Measurements from ENCODE around the gene MGME1.
"Not testable (repeated sequence)": the region's sequence is repeated elsewhere in the genome, so short reads cannot be mapped to it uniquely, and the experiment has no call there.

Gene MGME1

DNA sequence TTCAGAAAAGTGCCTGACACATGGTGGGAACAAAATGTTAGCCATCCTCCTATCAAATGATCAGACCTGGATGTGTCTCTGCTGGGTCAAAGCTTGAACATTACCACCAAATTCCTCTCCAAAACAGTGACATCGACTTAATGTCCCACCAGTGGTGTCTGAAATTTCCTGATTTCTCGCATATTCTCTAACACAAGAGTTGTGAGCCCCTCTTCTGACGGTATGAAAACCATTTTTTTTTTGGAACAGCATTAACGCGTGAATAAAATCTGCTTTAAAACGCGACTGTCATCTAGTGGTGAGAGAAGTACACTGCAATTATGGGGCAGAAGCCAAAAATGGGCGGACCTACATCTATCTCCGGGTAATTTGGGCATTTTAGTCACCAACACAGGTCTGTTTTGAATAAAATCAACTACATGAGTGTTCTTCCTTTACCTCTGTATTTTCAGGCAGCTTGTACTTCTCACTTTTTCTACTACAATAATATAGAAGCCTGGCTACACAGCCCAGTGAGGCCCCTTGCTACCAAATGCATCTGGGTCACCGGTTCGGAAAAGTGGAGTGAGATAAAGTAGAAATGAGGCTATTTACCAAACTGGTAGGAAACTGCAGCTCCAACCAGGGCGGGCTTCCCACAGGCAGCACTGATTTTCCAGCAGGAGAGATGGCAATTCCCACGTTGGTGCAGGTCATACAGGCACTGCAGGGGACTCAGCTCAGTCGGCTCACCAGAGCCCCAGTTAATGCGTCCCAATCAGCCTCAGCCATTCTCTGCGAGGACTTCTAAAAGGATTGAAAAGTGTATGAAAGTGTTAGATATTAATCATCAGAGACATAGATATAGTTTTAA lies 27.4 kb downstream of the MGME1 start:
- DNase-seq = no peak

DNA sequence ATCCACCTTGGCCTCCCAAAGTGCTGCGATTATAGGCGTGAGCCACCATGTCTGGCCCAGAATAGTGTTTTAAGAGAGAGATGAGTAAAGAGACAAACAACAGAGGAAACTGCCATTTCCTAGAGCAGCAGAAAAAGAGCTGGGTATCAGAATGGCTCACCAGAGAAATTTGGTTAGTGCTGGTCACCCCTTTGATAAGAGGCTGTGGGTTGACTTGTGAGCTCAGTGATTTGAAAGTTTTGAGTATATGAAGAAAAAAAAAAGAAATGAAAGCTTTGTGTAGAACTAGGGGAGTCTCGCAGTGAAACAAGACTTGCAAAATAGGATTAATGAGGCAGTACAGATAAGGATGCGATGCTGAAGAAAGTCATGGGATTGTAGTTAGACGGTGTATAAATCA lies 29.6 kb downstream of the MGME1 start:
- no peak for DNase-seq

DNA sequence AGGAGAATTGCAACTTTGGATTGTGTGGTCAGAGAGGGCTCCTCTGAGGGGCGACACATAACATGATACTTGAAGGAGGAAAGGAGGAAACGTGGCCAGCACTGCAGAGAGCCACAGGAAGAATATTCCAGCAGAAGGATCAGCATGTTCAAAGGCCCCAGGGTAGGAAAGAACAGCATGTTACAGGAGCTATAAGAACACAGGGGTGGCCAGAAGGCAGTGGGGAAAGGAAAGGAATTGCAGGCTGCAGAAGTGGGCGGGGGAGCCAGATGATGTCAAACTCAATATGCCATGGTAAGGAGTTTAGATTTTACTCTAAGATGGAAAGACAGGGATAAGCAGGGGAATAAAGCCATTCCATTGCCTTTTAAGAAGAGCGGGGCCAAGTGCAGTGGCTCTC lies 30.7 kb downstream of the MGME1 start:
- DNase-seq = no peak

DNA sequence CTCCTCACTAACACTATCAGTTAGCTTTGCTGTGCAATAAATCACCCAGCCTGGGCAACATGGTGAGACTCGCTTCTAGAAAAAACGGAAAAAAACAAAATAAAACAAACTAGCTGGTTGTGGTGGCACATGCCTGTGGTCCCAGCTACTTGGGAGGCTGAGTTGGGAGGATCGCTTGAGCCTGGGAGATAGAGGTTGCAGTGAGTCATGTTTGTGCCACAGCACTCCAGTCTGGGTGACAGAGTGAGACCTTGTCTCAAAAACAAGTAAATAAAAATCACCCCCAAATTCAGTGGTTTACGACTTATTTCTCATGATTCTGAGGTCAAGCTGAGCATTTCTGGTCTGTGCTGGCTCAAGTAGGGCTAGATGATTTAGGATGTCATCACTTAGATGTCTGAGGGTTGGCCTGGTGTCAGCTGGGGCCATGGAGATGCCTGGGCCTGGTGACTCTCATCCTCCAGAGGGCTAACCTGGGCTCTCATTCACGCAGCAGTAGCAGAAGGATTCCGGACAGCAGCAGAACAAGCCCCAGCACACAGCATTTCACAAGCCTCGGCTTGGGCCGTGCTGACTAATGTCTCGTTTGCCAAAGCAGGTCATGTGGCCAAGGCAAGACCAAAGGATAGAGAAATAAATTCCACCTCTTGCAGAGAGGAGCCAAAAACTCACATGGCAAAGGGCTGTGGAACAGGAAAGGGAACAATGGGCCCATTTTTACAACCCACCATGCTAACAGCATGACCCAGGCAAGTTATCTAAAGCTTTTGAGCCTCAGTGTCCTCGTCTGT lies 32.5 kb downstream of the MGME1 start:
- peak; percentile 38 for DNase-seq

DNA sequence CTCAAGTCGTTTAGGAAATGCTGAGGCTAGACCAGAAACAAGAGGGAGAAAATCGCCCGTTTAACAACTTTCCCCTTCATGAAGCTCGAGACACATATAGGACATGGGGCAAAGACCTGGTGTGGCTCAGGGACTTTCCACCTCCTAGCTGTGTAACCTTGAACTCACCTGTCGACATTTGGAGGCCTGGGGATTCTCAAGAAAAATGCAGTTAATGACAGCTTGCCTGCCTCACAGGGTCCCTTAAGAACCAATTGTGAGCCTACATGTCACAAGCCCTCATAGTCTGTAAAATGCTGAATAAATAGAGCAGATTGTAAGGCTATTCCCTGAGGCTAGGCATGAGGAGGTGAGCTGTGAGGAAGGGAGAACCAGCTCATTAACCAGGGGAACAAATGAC lies 35.1 kb downstream of the MGME1 start:
- no peak for DNase-seq

DNA sequence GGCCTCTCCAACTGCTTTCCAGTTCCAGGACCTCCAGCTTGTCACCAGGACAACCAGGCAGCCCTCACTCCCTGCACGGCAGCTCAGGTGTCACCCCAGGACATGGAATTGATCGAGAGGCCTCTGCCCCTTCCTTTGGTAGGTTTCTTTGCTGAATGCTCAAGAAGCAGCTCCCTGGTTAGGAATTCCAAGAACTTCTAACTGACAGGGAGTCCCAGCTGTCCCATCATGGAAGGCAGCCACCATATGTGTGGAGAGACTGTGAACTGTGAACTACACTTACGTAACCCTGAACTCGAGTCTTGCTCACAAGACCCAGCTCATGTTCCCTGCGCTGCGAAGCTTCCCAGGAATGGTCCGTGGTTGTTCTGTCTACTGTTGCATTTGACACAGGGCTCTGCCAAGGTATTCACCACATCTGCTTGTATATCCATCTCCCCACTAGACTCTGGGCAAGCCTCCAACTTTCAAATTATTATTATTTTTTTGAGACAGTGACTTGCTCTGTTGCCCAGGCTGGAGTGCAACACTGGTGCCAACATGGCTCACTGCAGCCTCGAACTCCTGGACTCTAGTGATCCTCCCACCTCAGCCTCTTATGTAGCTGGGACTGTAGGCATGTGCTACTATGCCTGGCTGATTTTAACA lies 35.7 kb downstream of the MGME1 start:
- no peak for DNase-seq

DNA sequence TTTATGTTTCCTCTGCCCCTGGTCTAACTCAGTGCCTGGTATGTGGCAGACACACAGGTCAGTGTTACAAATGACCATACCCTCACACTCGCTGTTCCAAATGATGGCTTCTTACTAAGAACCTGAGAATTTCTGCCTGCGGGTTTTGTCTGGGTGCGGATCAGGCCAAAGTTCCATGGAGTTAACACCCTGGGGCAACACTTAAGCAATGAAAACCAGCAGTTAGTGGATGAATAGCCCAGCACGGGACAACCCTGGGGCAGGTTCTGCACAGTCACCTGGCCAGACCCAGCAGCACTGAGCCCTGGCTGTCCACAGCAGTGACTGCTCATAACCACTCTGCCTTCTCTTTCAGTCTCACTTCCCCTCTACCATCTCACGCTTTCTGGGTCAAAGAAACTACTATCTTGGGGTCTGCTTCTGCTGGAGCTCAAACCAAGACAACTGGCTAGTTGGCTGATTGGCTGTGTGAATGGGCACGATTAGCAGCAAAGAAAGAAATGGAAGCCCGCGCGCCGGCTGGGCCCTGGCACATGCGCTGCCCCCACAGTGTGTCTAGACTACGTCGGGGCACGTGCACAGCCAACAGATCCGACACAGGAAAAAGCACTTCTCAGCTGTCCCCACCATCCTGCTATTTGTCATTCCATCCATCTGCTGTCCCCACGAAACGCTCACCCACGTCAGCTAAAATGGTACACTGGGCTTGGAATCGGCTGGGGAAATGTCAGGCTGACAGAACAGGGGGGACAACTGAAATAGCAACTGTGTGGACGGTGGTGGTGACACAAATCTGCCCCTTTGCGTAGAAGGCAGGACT lies 36.6 kb downstream of the MGME1 start:
- DNase-seq = no peak

DNA sequence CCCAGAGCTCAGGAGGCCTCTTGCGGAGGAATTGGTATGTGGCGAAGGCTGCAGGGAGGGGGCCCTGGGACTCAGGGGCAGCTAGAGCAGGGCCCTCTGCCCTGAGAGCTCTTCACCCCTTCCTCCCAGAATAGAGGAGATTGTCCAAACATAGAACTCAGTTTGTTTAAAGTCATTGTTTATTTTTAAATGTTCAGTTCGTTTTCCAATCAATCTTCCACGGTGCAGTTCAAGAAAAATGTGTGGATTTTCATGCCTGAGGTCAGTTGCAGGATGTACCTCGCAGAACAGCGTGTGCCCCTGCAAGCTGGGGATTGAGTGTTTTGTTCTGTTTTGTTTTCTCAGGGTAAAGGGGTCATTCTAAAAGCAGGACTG lies 37.2 kb downstream of the MGME1 start:
- no peak for DNase-seq

DNA sequence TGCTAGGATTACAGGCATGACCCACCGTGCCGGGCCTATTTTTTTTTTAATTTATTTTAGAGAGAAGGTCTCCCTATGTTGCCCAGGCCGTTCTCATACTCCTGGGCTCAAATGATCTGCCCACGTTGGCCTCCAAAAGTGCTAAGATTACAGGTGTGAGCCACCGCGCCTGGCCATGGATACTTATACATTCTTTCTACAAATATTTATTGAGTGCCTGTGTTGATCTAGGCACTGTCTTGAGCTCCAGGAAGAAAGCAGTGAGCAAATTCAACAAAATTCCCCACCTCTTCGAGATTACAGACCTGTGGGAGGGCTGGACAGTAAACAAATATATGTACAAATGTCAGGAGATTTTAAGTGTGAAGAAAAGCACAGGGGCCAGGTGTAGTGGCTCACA lies 37.9 kb downstream of the MGME1 start:
- DNase-seq = no peak

DNA sequence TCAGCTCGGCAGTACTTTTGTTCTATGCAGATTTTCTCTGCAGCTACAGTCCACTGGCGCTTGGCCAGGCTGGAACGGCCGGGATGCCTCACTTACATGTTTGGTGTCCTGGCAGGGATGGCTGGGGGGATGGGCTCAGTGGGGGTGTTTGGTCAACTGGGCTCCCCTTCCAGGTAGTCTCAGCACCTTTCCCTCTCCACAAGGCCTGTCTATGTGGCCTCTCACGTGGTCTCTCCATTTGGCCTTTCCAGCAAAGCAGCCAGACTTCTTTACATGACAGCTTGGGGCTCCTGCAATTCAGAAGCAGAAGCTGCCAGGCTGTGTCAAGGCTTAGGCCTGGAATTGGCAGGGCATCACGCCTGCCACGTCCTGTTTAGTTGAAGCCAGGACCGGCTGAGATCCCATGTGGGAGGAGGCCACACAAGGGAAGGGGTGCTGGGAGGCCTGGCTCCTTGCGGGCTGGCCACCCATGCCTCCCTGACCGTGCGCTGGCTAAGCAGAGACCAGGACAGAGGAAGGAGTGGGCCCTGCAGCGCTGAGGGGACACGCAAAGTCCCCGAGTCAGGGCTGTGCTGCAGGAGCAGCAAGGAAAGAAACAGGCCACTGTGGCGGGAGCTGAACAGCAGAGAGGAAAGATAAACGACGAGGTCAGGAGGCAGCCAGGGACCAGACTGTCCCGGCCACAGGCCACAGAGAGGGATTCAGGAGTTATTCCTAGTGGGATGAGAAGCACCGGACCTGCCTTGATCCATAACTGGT lies 38.9 kb downstream of the MGME1 start:
- DNase-seq = no peak

DNA sequence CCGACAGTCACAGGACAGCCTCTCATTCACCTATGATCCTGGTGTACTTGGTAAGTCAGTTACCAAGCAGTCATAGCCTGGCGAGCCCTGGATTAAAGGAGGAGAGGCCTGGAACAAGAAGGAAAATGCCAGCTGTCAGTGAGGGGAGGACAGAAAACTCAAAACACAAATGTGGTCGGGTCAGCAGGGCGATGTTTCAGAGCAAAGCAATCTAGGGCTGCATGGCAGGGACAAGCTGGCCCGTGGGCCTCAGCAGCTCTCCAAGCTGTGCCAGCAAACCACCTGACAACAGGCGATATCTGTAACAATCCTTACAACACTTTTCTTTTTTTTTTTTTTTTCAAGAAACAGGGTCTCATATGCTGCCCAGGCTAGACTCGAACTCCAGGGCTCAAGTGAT lies 40.3 kb downstream of the MGME1 start:
- no peak for DNase-seq

DNA sequence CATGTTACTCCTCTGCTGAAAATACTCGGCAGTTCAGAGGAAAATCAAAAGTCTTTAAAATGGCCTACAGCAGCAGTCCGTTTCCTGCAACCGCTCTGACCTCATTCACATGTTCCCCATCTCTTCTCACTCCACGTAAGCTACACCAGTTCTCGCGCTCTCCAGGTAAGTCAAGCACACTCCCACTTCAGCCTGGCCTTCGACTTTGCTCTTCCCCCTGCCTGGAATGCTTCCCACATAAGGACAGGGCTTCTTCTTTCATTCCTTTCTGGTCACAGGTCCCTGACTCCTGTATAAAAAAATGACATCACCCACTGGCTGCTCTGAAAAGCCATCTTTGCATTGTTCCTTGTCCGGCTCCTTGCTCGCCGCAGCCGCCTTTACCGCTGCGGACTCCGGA lies 42.7 kb downstream of the MGME1 start:
- no peak for DNase-seq

DNA sequence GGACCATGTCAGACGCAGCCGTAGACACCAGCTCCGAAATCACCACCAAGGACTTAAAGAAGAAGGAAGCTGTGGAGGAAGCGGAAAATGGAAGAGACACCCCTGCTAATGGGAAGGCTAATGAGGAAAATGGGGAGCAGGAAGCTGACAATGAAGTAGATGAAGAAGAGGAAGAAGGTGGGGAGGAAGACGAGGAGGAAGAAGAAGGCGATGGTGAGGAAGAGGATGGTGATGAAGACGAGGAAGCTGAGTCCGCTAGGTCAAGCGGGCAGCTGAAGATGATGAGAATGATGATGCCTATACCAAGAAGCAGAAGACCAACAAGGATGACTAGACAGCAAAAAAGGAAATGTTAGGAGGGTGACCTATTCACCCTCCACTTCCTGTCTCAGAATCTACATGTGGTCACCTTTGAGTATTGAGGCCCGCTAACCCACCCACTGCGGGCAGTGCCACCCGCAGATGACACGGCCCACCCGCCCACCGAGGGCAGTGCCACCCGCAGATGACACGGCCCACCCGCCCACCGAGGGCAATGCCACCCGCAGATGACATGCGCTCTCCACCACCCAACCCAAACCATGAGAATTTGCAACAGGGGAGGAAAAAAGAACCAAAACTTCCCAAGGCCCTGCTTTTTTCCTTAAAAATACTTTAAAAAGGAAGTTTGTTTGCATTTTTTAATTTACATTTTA lies 43.3 kb downstream of the MGME1 start:
- DNase-seq = no peak

DNA sequence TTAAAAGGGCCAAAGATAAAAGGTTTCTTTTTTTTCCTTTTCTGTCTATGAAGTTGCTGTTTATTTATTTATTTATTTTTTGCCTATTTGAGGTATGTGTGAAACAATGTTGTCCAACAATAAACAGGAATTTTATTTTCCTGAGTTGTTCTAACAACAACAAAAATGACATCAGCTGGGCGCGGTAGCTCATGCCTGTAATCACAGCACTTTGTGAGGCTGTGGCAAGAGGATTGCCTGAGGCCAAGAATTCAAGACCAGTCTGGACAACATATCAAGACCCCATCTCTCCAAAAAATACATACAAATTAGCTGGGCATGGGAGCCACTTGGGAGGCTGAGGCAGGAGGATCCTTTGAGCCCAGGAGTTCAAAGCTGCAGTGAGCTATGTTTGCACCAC lies 44.1 kb downstream of the MGME1 start:
- DNase-seq = no peak

DNA sequence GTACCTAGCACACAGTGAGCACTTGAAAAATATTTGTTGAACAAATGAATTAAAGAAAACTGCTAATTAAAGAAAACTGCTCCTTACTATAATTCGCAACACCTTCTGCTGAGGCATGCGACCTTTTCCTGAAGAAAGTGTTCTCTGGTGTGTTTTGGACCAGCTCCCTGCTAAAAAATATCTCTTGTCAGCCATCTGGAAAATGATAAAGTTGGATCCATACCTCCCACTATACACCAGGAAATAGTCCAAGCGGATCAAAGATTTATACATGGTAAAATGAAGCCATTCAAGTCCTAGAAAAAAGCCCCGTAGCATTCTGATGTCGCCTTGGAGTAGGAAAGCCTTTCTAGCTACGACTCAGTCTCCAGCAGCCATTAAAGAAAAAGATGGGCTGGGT lies 45.6 kb downstream of the MGME1 start:
- no peak for DNase-seq

DNA sequence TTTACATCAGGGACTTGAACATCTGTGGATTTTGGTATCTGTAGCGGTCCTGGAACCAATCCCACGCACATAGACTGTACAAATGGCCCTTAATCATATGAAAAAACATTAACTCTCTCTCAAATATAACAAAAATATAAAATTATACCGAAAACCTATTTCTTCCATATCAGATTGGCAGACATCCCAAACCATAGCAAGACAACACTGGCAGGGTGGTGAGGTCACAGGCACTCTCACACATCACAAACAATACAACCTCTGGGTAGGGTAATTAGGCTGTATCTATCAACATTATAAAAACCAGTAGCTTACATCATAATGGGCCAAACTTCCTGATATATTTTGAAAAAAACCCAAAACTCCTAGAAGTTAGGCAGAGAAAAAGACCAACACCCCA lies 48.0 kb downstream of the MGME1 start:
- DNase-seq = no peak

DNA sequence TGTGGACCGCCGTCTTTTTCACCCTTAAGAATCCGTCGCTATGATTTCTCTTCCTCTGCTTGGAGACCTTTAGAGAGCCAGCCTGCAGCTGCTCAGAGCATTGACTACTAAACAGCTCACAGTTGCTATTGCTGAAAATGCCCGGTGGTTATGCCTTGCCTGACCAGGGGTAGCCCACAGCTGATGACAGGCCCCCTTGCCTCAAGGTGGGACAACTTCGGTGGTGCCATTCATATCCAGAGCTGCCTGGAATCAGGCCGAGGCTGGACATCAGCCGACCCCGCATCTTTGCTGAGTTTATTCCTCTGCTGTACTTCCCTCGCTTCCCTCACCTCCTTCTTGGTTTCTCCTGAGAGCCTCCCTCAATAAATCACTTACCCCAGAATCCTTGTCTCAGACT lies 49.3 kb downstream of the MGME1 start:
- DNase-seq = no peak

DNA sequence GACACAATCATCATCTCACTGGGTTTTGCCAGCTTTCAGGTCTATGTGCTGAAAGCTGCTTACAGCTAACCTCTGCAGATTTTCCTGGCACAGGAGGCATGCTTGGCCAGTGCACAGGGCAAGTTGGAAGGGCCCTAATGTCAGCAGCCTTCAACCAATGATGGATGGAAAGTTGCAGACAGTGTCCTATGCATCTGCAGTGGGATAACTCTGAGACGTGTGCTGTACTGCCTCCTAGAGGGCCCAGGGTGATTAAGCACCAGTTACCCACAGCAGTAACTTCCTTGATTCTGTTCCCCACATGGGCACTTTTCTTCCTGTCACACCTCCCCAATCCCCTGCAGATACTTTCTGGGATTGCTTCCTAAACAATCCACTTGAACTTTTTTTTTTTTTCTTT lies 50.2 kb downstream of the MGME1 start:
- DNase-seq = no peak

DNA sequence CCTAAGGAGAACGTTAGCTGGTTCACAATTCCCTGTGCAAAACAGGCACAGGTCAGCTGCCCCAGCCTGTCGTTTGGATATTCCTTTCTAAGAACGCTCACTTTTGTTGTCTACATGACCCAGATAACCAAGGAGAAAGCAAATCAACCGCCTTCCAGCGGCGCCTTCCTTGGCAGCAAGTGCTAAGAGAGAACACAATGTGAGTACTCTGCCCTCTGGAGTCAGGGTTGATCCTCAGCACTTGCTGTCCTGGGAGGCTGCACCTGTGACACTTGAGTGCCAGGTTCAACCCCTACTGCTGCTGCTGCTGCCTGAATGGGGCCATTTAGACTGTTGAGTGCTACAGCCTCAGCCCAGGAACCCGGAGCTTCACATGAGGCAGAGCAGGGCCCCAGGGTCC lies 52.1 kb downstream of the MGME1 start:
- no peak for DNase-seq

DNA sequence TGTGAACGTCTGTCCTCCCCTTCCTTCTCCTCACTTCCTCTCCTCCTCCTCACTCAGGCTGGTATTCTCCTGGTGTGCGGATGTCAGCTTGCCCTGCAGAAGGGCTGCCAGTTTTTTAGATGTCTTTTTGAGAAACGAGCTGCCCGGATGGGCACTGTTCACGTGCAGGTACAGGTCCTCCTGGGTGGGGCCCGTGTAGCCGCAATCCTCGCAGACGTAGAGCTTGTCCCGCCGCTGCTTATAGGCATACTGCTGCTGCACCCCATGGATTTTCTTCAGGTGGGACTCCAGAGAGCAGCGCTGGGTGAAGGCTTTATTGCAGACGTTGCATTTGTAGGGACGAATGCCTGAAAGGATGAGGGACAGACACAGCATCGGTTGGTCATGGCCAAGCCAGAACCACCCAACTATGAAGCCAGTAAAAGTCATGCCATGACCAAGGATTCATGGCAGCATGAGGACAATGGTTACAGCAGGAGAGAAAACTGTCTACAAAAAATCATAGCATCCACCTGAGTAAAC lies 55.8 kb downstream of the MGME1 start:
- DNase-seq = no peak

DNA sequence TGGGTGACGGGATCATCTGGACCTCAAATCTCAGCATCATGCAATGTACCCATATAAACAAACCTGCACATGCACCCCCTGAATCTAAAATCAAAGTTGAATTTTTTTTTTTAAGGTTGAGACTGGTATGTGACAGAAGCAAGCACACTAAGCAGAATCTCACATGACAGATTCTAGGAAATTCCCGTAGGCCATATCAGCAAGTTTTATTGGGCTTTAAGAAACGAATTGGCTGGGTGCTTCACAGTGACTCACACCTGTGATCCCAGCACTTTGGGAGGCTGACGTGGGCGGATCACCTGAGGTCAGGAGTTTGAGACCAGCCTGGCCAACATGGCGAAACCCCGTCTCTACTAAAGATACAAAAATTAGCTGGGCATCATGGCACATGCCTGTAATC lies 58.2 kb downstream of the MGME1 start:
- DNase-seq = not testable (repeated sequence)

Measured in NCI-H226 (cell line).